Measurements from ENCODE around the gene FBXO15. TPM values are rescaled to one million over a fixed set of nuclear protein-coding genes. Genes with fewer than 3 reads are reported as not detected.

FBXO15 gene
- total RNA-seq, 1 experiment from 2014 or later: 0.89 TPM

DNA sequence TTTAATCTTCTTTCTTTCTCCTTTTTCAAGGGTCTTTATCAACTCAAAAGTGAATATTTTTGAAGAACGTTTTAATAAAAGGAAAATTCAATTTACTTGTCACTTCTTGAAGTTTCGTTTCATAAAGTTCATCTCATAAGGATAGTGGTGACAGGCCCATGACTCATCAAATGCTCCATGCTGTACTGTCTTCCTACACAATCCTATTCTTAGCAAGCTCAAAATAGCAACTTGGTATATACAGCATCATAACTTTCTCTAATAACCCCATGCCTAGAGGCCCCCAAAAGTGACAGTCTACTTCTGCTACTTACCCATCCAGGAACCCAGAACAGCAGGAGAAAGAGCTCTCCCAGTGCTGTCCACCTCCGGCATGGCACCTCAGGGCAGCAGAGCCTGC is 7.7 kb downstream of the FBXO15 start:
- Histone ChIP-seq H3K9me2 (replicated peaks; ENCODE audit: insufficient read depth, low read length) (no peaks in the 10 kb centered on the region), H3K4me2 (ENCODE audit: low read depth, low read length, poor library complexity, severe bottlenecking) (no peak overlapping the region), H3K36me3 (ENCODE audit: insufficient read depth, low read length) (no peaks in the 10 kb centered on the region), H3K4me3 (ENCODE audit: low read length) (no peak overlapping the region), H3K79me2 (ENCODE audit: low read length) (no peaks in the 10 kb centered on the region), H3K27me3 (ENCODE audit: low read length) (no peaks in the 10 kb centered on the region), H3K4me1 (ENCODE audit: low read length) (0 out of 2 replicates have a peak, but pooled peaks cover 3% of the 10 kb centered on the region), H3K27ac (ENCODE audit: low read length) (no peak overlapping the region), H2AFZ (ENCODE audit: low read length) (no peak overlapping the region), H4K20me1 (ENCODE audit: insufficient read depth, low read depth, low read length) (no peaks in the 10 kb centered on the region), H3K9ac (ENCODE audit: low read length) (no peak overlapping the region), H3K9me3 (ENCODE audit: low read length) (no peaks in the 10 kb centered on the region)
- DNase-seq: no peak

DNA sequence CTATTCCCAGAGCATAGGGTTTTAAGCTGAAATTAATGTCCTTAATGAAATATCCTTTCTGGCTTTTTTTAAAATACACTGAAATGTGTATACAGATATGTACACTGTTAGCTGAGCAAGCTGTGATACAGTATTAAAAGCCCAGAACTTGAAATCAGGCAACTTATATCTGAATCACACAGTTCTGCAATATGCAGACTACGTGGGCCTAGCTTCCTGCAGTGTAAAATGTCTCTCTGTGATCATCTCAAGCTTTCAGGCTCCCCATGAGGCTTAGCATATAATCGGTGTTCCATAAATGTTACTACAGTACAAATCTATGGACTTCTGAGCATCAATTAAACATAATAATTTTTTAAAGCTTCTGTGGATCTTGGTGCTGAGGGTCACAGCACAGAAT is 8.2 kb downstream of the FBXO15 start:
- no peaks in the 10 kb centered on the region for H3K79me2 ChIP-seq (ENCODE audit: low read length)

GRCh38 chr18:74137920-74138538 is 9.6 kb downstream of the FBXO15 start:
- Histone ChIP-seq H3K79me2 (ENCODE audit: low read length) (no peaks in the 10 kb centered on the region), H3K36me3 (ENCODE audit: insufficient read depth, low read length) (no peaks in the 10 kb centered on the region), H2AFZ (ENCODE audit: low read length) (no peak overlapping the region), H3K9me2 (replicated peaks; ENCODE audit: insufficient read depth, low read length) (no peaks in the 10 kb centered on the region), H3K27me3 (ENCODE audit: low read length) (no peaks in the 10 kb centered on the region), H3K4me1 (ENCODE audit: low read length) (0 out of 2 replicates have a peak, but pooled peaks cover 3% of the 10 kb centered on the region), H3K9ac (ENCODE audit: low read length) (no peak overlapping the region), H3K27ac (ENCODE audit: low read length) (no peak overlapping the region), H3K4me2 (ENCODE audit: low read depth, low read length, poor library complexity, severe bottlenecking) (no peak overlapping the region), H3K9me3 (ENCODE audit: low read length) (no peaks in the 10 kb centered on the region), H3K4me3 (ENCODE audit: low read length) (no peak overlapping the region), H4K20me1 (ENCODE audit: insufficient read depth, low read depth, low read length) (no peaks in the 10 kb centered on the region)
- no peak for DNase-seq

More for the DNA sequence above, 8.2 kb downstream of the FBXO15 start:
- no peaks in the 10 kb centered on the region for H4K20me1 ChIP-seq (ENCODE audit: insufficient read depth, low read depth, low read length)
- no peak for DNase-seq
- H3K9me3 ChIP-seq (ENCODE audit: low read length): no peaks in the 10 kb centered on the region
- no peak overlapping the region for H3K4me3 ChIP-seq (ENCODE audit: low read length)
- H3K9me2 ChIP-seq (replicated peaks; ENCODE audit: insufficient read depth, low read length): no peaks in the 10 kb centered on the region
- no peak overlapping the region for H3K9ac ChIP-seq (ENCODE audit: low read length)
- H2AFZ ChIP-seq (ENCODE audit: low read length): no peak overlapping the region
- no peaks in the 10 kb centered on the region for H3K27me3 ChIP-seq (ENCODE audit: low read length)
- H3K27ac ChIP-seq (ENCODE audit: low read length): no peak overlapping the region
- 0 out of 2 replicates have a peak, but pooled peaks cover 3% of the 10 kb centered on the region for H3K4me1 ChIP-seq (ENCODE audit: low read length)
- no peak overlapping the region for H3K4me2 ChIP-seq (ENCODE audit: low read depth, low read length, poor library complexity, severe bottlenecking)
- H3K36me3 ChIP-seq (ENCODE audit: insufficient read depth, low read length): no peaks in the 10 kb centered on the region

GRCh38 chr18:74132201-74132600 is 15.4 kb downstream of the FBXO15 start:
- DNase-seq: no peak
- no peaks in the 10 kb centered on the region for H3K9me2 ChIP-seq (replicated peaks; ENCODE audit: insufficient read depth, low read length)
- H4K20me1 ChIP-seq (ENCODE audit: insufficient read depth, low read depth, low read length): no peaks in the 10 kb centered on the region
- H3K79me2 ChIP-seq (ENCODE audit: low read length): no peaks in the 10 kb centered on the region
- no peaks in the 10 kb centered on the region for H3K27me3 ChIP-seq (ENCODE audit: low read length)
- no peak overlapping the region for H2AFZ ChIP-seq (ENCODE audit: low read length)
- no peak overlapping the region for H3K9ac ChIP-seq (ENCODE audit: low read length)
- 0 out of 2 replicates have a peak, but pooled peaks cover 3% of the 10 kb centered on the region for H3K4me1 ChIP-seq (ENCODE audit: low read length)
- H3K4me3 ChIP-seq (ENCODE audit: low read length): no peak overlapping the region
- no peaks in the 10 kb centered on the region for H3K36me3 ChIP-seq (ENCODE audit: insufficient read depth, low read length)
- no peak overlapping the region for H3K4me2 ChIP-seq (ENCODE audit: low read depth, low read length, poor library complexity, severe bottlenecking)
- no peaks in the 10 kb centered on the region for H3K9me3 ChIP-seq (ENCODE audit: low read length)
- H3K27ac ChIP-seq (ENCODE audit: low read length): no peak overlapping the region

DNA sequence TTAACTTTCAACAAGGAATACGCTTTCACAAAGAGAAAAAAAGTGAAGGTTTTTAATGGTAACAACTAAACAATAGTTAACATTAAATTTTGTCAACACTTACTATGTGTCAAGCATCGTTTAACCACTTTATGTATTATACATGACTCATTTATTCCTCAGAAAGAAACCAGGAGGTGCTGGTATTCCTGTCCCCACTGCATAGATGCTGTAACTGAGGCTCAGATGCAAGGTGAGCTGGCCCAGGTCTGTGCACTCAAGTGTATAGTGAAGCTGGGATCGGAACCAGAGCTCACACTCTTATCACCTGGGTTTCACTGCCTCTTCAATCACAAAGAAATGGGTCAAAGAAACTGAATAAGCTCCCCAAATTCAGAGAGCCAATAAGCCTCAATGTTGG is 16.5 kb downstream of the FBXO15 start:
- Histone ChIP-seq H4K20me1 (ENCODE audit: insufficient read depth, low read depth, low read length) (no peaks in the 10 kb centered on the region), H3K36me3 (ENCODE audit: insufficient read depth, low read length) (no peaks in the 10 kb centered on the region), H3K9me2 (replicated peaks; ENCODE audit: insufficient read depth, low read length) (no peaks in the 10 kb centered on the region), H3K79me2 (ENCODE audit: low read length) (no peaks in the 10 kb centered on the region), H3K4me3 (ENCODE audit: low read length) (no peak overlapping the region), H3K9ac (ENCODE audit: low read length) (no peak overlapping the region), H2AFZ (ENCODE audit: low read length) (no peak overlapping the region), H3K27ac (ENCODE audit: low read length) (no peak overlapping the region), H3K27me3 (ENCODE audit: low read length) (no peaks in the 10 kb centered on the region), H3K4me2 (ENCODE audit: low read depth, low read length, poor library complexity, severe bottlenecking) (no peak overlapping the region), H3K4me1 (ENCODE audit: low read length) (0 out of 2 replicates have a peak, but pooled peaks cover 3% of the 10 kb centered on the region), H3K9me3 (ENCODE audit: low read length) (no peaks in the 10 kb centered on the region)
- no peak for DNase-seq

DNA sequence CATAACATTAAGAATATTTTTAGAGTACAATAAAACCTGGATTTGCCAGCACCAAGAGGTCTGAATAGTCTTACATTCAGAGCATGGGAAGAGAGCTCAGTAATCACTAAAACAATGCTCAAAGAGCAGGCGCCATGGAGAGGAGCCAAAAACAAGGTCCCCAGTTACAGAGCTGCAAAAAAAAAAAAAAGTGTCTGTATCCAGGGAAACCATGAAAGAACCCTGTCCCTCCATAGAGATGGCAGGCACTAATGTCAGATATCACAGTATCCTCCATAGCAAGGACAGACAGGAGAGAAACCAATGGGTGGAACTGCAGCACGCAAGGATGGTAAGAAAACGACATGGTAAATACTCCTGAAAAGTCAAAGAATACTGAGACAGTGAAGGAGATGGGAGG is 19.5 kb downstream of the FBXO15 start:
- Histone ChIP-seq H3K9me3 (ENCODE audit: low read length) (no peaks in the 10 kb centered on the region), H3K36me3 (ENCODE audit: insufficient read depth, low read length) (no peaks in the 10 kb centered on the region), H3K9me2 (replicated peaks; ENCODE audit: insufficient read depth, low read length) (no peaks in the 10 kb centered on the region), H3K4me1 (ENCODE audit: low read length) (no peaks in the 10 kb centered on the region), H3K79me2 (ENCODE audit: low read length) (no peaks in the 10 kb centered on the region), H3K4me3 (ENCODE audit: low read length) (no peak overlapping the region), H3K27ac (ENCODE audit: low read length) (no peak overlapping the region), H3K9ac (ENCODE audit: low read length) (no peak overlapping the region), H3K27me3 (ENCODE audit: low read length) (no peaks in the 10 kb centered on the region), H4K20me1 (ENCODE audit: insufficient read depth, low read depth, low read length) (no peaks in the 10 kb centered on the region), H3K4me2 (ENCODE audit: low read depth, low read length, poor library complexity, severe bottlenecking) (no peak overlapping the region), H2AFZ (ENCODE audit: low read length) (no peak overlapping the region)
- no peak for DNase-seq

DNA sequence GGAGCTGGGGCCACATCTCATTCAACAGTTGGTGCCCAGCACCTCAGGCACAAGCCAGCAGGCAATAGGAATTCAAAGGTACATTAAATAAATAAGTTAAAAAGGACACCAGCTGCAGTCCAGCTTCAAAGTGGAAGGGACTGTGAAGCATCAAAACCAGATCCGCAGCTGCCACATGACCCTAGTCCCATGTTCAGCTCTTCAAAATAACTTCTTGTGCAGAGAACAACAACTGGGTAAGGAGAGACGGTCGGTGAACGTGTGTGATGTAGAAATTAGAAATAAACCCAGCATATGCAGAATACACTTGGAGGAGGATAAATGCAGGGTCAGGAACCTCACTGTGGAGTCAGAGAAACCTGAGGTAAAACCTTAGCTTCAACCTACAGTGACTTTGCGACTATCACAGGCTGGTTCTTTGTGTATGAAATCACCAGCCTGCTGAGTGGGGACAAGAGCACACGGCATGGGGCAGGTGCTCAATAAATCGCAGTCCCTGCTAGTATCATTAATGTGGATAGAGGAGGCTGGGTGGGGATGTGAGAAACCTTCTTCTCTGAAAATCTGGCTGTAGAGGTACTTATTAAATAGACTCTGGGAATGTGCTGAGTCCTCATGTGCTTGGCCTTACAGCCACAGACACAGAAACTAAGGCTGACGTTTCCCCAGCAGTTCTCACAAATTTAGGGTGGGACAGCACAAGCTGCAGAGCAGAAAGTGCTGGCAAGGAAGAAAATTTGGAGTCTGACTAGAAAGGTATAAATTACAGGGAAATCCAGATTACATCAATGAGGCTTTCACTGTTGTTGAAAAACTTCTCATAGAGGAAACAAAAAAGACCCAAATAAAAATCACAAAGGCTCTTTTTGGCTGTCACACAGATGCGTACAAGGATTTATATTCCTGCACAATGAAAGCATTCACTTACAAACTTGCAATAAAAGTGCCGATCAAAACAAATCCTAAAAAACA is 20.7 kb downstream of the FBXO15 start:
- Histone ChIP-seq H3K9me3 (ENCODE audit: low read length) (no peaks in the 10 kb centered on the region), H3K4me1 (ENCODE audit: low read length) (no peaks in the 10 kb centered on the region), H3K27me3 (ENCODE audit: low read length) (no peaks in the 10 kb centered on the region), H3K36me3 (ENCODE audit: insufficient read depth, low read length) (no peaks in the 10 kb centered on the region), H3K4me2 (ENCODE audit: low read depth, low read length, poor library complexity, severe bottlenecking) (no peak overlapping the region), H4K20me1 (ENCODE audit: insufficient read depth, low read depth, low read length) (no peaks in the 10 kb centered on the region), H3K27ac (ENCODE audit: low read length) (no peak overlapping the region), H3K4me3 (ENCODE audit: low read length) (no peak overlapping the region), H3K9me2 (replicated peaks; ENCODE audit: insufficient read depth, low read length) (no peaks in the 10 kb centered on the region), H2AFZ (ENCODE audit: low read length) (no peak overlapping the region), H3K79me2 (ENCODE audit: low read length) (no peaks in the 10 kb centered on the region), H3K9ac (ENCODE audit: low read length) (no peak overlapping the region)
- no peak for DNase-seq

DNA sequence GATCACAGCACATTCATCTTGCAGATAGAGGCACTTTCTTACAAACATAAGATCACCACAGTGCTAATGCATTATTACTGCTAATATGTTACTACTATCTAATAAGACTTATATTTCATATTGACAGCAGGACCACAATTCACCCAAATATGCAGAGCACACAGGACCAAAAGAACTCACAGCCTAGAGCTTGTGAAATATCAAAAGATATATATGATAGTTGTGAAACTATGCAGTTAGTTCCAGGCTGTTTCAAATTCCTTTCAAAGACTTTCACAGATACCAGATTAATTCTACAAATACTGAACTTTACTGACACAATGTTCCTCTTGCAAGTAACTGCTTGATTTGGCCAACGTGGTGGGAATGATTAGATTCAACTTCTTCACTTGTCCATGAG is 23.0 kb downstream of the FBXO15 start:
- Histone ChIP-seq H3K9me3 (ENCODE audit: low read length) (no peaks in the 10 kb centered on the region), H3K9me2 (replicated peaks; ENCODE audit: insufficient read depth, low read length) (no peaks in the 10 kb centered on the region), H3K4me3 (ENCODE audit: low read length) (no peak overlapping the region), H2AFZ (ENCODE audit: low read length) (no peak overlapping the region), H4K20me1 (ENCODE audit: insufficient read depth, low read depth, low read length) (no peaks in the 10 kb centered on the region), H3K4me1 (ENCODE audit: low read length) (no peaks in the 10 kb centered on the region), H3K36me3 (ENCODE audit: insufficient read depth, low read length) (no peaks in the 10 kb centered on the region), H3K79me2 (ENCODE audit: low read length) (no peaks in the 10 kb centered on the region), H3K27ac (ENCODE audit: low read length) (no peak overlapping the region), H3K9ac (ENCODE audit: low read length) (no peak overlapping the region), H3K4me2 (ENCODE audit: low read depth, low read length, poor library complexity, severe bottlenecking) (no peak overlapping the region), H3K27me3 (ENCODE audit: low read length) (no peaks in the 10 kb centered on the region)
- DNase-seq: no peak

Measured in Karpas-422 (cell line).